Gastroesophageal sphincter (tissue), 4 donors: ENCODE results near the gene ARHGAP18. TPM values are rescaled to one million over a fixed set of nuclear protein-coding genes. Genes with fewer than 3 reads are reported as not detected.
"Not testable (repeated sequence)": the region's sequence is repeated elsewhere in the genome, so short reads cannot be mapped to it uniquely, and the experiment has no call there.

Experiments used
- ATAC-seq: fragments of 150-250 bp; one replicate; pipeline ENCODE4 v1.9.1; 2016; ENCODE audit warnings: mild to moderate bottlenecking, moderate library complexity
- H3K27ac ChIP-seq, 4 donors: fragments of 200-600 bp; sonication (generic) in 3 of 4; 1 replicate in 3 of 4; 2 replicates in 1 of 4; pipeline ENCODE4 v1.5.1; 2016 to 2019
- H3K27me3 ChIP-seq: fragments of 200-600 bp; sonication (generic); one replicate; pipeline ENCODE4 v1.5.1; 2019
- H3K36me3 ChIP-seq, 2 donors: fragments of 200-600 bp; sonication (generic); one replicate each; pipeline ENCODE4 v1.5.1; 2019; ENCODE audit warnings: control low read depth in 1 of 2
- H3K4me1 ChIP-seq, 3 donors: fragments of 200-600 bp; sonication (generic); 1 replicate in 2 of 3; 2 replicates in 1 of 3; pipeline ENCODE4 v1.5.1; 2016 to 2019; ENCODE audit warnings: control low read depth in 2 of 3
- H3K4me3 ChIP-seq, 2 donors: fragments of 200-600 bp; sonication (generic); one replicate each; pipeline ENCODE4 v1.5.1; 2019; ENCODE audit warnings: mild to moderate bottlenecking in 1 of 2, moderate library complexity in 1 of 2
- H3K9me3 ChIP-seq, 3 donors: fragments of 200-600 bp; sonication (generic); one replicate each; pipeline ENCODE4 v1.5.1; 2017 to 2019; ENCODE audit warnings: control low read depth in 2 of 3
- EP300 ChIP-seq: sonication (generic); formaldehyde crosslinking; IDR thresholded peaks from one replicate; pipeline ENCODE4 v1.6.1; 2017; ENCODE audit warnings: antibody characterized with exemption, mild to moderate bottlenecking
- POLR2A ChIP-seq, 2 donors: fragments of 450-650 bp; IDR thresholded peaks; one replicate each; pipeline ENCODE4 v1.6.1; 2017; ENCODE audit warnings: antibody characterized with exemption in 2 of 2, mild to moderate bottlenecking in 2 of 2, moderate library complexity in 1 of 2
- POLR2AphosphoS5 ChIP-seq: sonication (generic); formaldehyde crosslinking; IDR thresholded peaks from one replicate; pipeline ENCODE4 v1.6.1; 2017; ENCODE audit warnings: antibody characterized with exemption
- whole genome bisulfite sequencing, 2 donors: methylation state at CpG; one replicate each; pipeline ENCODE4 v1.1.5; 2018; ENCODE audit warnings: low coverage in 1 of 2; 5-methylcytosine and 5-hydroxymethylcytosine counted together
- total RNA-seq, 4 donors: library from RNA; depleted of rRNA; stranded (reverse); fragments of >200 nt; gene quantifications; one replicate each; pipeline ENCODE4 v1.1.0, GENCODE V29; 2016
- TF ChIP-seq, protein P1 (sequence below), 4 experiments: fragments of 200-600 bp in 2 of 4; fragments of 450-650 bp in 2 of 4; sonication (generic) in 1 of 4; IDR thresholded peaks; one replicate each; pipeline ENCODE4 v1.5.1; 2017 to 2019; ENCODE audit warnings: antibody characterized with exemption in 4 of 4, mild to moderate bottlenecking in 2 of 4, moderate library complexity in 2 of 4

The ARHGAP18 gene
- total RNA-seq, 4 donors from 2014 or later, result 2.8 to 15.0 (median 9.4) TPM

- 21 to 28% methylated on average over 8 to 10 of the region's 10 CpGs for WGBS, 2 donors
- no peaks in the 10 kb centered on the region for H3K4me1 ChIP-seq
- H3K9me3 ChIP-seq, result peaks cover 0 to 13% (median 0%) of the 10 kb centered on the region in 3 donors
- peak; percentile 57 for ATAC-seq
- H3K36me3 ChIP-seq, result no peaks in the 10 kb centered on the region
- H3K27me3 ChIP-seq, result no peaks in the 10 kb centered on the region
- H3K27ac ChIP-seq, result no peak overlapping the region
- H3K4me3 ChIP-seq, result peak overlapping the region; percentile 22 to 30
- no peak for TF ChIP-seq POLR2A (IDR thresholded peaks at IDR 0.05)
- TF ChIP-seq, protein P1, sequence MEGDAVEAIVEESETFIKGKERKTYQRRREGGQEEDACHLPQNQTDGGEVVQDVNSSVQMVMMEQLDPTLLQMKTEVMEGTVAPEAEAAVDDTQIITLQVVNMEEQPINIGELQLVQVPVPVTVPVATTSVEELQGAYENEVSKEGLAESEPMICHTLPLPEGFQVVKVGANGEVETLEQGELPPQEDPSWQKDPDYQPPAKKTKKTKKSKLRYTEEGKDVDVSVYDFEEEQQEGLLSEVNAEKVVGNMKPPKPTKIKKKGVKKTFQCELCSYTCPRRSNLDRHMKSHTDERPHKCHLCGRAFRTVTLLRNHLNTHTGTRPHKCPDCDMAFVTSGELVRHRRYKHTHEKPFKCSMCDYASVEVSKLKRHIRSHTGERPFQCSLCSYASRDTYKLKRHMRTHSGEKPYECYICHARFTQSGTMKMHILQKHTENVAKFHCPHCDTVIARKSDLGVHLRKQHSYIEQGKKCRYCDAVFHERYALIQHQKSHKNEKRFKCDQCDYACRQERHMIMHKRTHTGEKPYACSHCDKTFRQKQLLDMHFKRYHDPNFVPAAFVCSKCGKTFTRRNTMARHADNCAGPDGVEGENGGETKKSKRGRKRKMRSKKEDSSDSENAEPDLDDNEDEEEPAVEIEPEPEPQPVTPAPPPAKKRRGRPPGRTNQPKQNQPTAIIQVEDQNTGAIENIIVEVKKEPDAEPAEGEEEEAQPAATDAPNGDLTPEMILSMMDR (IDR thresholded peaks at IDR 0.05), result peak; percentile 23 to 65 (median 58)
These were observed 134.4 kb downstream of the ARHGAP18 start for GRCh38 chr6:129575378-129576118.

DNA sequence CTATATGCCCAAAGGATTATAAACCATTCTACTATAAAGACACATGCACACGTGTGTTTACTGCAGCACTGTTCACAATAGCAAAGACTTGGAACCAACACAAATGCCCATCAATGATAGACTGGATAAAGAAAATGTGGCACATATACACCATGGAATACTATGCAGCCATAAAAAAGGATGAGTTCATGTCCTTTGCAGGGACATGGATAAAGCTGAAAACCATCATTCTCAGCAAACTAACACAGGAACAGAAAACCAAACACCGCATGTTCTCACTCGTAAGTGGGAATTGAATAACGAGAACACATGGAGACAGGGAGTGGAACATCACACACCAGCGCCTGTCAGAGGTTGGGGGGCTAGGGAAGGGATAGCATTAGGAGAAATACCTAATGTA is 135.4 kb downstream of the ARHGAP18 start:
- not testable (repeated sequence) for ATAC-seq, H3K4me1 ChIP-seq, H3K4me3 ChIP-seq, H3K36me3 ChIP-seq, H3K27ac ChIP-seq, H3K27me3 ChIP-seq
- peaks cover 0 to 18% (median 0%) of the 10 kb centered on the region in 3 donors for H3K9me3 ChIP-seq
- WGBS, 2 donors, result 80 to 81% methylated on average over 3 to 5 of the region's 5 CpGs

DNA sequence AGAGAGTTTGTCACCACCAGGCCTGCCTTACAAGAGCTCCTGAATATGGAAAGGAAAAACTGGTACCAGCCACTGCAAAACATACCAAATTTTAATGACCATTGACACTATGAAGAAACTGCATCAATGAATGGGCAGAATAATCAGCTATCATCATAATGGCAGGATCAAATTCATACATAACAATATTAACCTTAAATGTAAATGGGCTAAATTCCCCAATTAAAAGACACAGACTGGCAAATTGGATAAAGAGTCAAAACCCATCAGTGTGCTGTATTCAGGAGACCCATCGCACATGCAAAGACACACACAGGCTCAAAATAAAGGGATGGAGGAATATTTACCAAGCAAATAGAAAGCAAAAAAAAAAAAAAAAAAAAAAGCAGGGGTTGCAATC is 139.0 kb downstream of the ARHGAP18 start:
- not testable (repeated sequence) for H3K27me3 ChIP-seq, H3K36me3 ChIP-seq, ATAC-seq, H3K27ac ChIP-seq, H3K4me3 ChIP-seq, H3K4me1 ChIP-seq
- H3K9me3 ChIP-seq, result peaks cover 0 to 18% (median 0%) of the 10 kb centered on the region in 3 donors
- 80% methylated on average over 1 of the region's 1 CpG; no CpG with 5 or more reads in 1 of the 2 donors for WGBS, 2 donors

DNA sequence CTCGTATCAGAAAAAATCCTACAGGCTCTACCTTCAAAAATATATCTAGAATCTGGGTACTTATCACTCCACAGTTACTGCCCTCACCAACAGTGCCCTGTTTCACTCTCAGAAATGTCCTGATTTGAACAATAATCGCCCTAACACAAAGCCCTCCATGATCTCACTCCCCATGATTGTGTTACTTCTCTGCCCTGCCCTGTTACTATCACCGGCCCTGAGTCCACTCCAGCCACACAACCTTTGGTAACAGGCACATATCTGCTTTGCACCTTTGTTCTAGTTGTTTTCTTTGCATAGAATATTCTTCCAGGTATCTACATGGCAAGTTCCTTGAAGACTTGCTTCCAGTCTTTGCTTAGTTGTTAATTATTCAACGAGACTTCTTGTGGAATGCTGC is 142.0 kb downstream of the ARHGAP18 start:
- Histone ChIP-seq H3K4me1 (no peaks in the 10 kb centered on the region), H3K27ac (no peak overlapping the region), H3K27me3 (no peaks in the 10 kb centered on the region), H3K4me3 (no peak overlapping the region), H3K9me3 (peaks cover 0 to 18% (median 0%) of the 10 kb centered on the region in 3 donors), H3K36me3 (no peaks in the 10 kb centered on the region)
- TF ChIP-seq POLR2A (IDR thresholded peaks at IDR 0.05) (no peak), EP300 (no peak), POLR2AphosphoS5 (no peak)
- TF ChIP-seq, protein P1 (IDR thresholded peaks at IDR 0.05), result no peak
- no peak for ATAC-seq
- 83 to 91% methylated on average over 4 of the region's 4 CpGs for WGBS, 2 donors

GRCh38 chr6:129567374-129567773 is 142.6 kb downstream of the ARHGAP18 start:
- WGBS, 2 donors, result 78 to 80% methylated on average over 5 of the region's 5 CpGs
- Histone ChIP-seq H3K27me3 (no peaks in the 10 kb centered on the region), H3K4me3 (no peak overlapping the region), H3K27ac (no peak overlapping the region), H3K36me3 (no peaks in the 10 kb centered on the region), H3K4me1 (no peaks in the 10 kb centered on the region), H3K9me3 (peaks cover 0 to 18% (median 0%) of the 10 kb centered on the region in 3 donors)
- TF ChIP-seq POLR2A (IDR thresholded peaks at IDR 0.05), result no peak
- TF ChIP-seq, protein P1 (IDR thresholded peaks at IDR 0.05), result peak in 1 of 4 experiments; percentile 18
- TF ChIP-seq POLR2AphosphoS5, result no peak
- TF ChIP-seq EP300, result no peak
- ATAC-seq, result no peak

GRCh38 chr6:129565811-129566210 is 144.2 kb downstream of the ARHGAP18 start:
- Histone ChIP-seq H3K4me1 (no peaks in the 10 kb centered on the region), H3K27me3 (no peaks in the 10 kb centered on the region), H3K36me3 (no peaks in the 10 kb centered on the region), H3K27ac (no peak overlapping the region), H3K9me3 (peaks cover 0 to 7% (median 0%) of the 10 kb centered on the region in 3 donors), H3K4me3 (no peak overlapping the region)
- TF ChIP-seq, protein P1 (IDR thresholded peaks at IDR 0.05), result no peak
- TF ChIP-seq POLR2AphosphoS5 (no peak), EP300 (no peak), POLR2A (IDR thresholded peaks at IDR 0.05) (no peak)
- 31 to 34% methylated on average over 2 of the region's 2 CpGs for WGBS, 2 donors
- ATAC-seq, result no peak
